ENCODE measurements around the gene PSMG4. TPM values are rescaled to one million over a fixed set of nuclear protein-coding genes. Genes with fewer than 3 reads are reported as not detected.

PSMG4 gene
- total RNA-seq, 1 experiment from 2014 or later: 35.0 TPM

GRCh38 chr6:3291346-3291745 is 32.6 kb downstream of the PSMG4 start:
- intact Hi-C loops (cut with micrococcal nuclease): no loop called here
- Histone ChIP-seq H3K9ac (ENCODE audit: low read length) (no peak overlapping the region), H3K79me2 (ENCODE audit: insufficient read depth, low read length) (no peaks in the 10 kb centered on the region), H3K27me3 (ENCODE audit: insufficient read depth, low read length) (no peaks in the 10 kb centered on the region), H3K4me1 (ENCODE audit: control insufficient read depth in 1 of 2, insufficient read depth in 2 of 2, low read length in 2 of 2) (no peaks in the 10 kb centered on the region), H3K27ac (ENCODE audit: low read depth, low read length) (no peak overlapping the region), H3K9me2 (ENCODE audit: insufficient read depth) (no peaks in the 10 kb centered on the region), H3K4me3 (replicated peaks in 1 of 2; ENCODE audit: low read depth in 1 of 2, low read length in 2 of 2) (no peak overlapping the region), H2AFZ (ENCODE audit: low read depth, low read length, poor library complexity, severe bottlenecking) (no peak overlapping the region), H3K9me3 (ENCODE audit: control insufficient read depth in 1 of 2, insufficient read depth in 1 of 2, low read depth in 1 of 2, low read length in 2 of 2) (no peaks in the 10 kb centered on the region), H3K36me3 (ENCODE audit: control insufficient read depth in 1 of 2, insufficient read depth in 2 of 2, low read length in 2 of 2) (no peaks in the 10 kb centered on the region), H4K20me1 (ENCODE audit: insufficient read depth) (no peaks in the 10 kb centered on the region), H3K4me2 (ENCODE audit: low read length) (no peak overlapping the region)
- ATAC-seq (no peak), DNase-seq (ENCODE audit: low read depth, low spot score) (no peak)
- no peak for TF ChIP-seq RAD21 (IDR thresholded peaks at IDR 0.05; ENCODE audit: low read depth)
- TF ChIP-seq SP1 (IDR thresholded peaks at IDR 0.05; ENCODE audit: low read depth): no peak
- no peak for TF ChIP-seq POLR2A (IDR thresholded peaks at IDR 0.05; ENCODE audit: borderline replicate concordance, extremely low read depth, insufficient read depth, insufficient read length)
- TF ChIP-seq, protein P1, sequence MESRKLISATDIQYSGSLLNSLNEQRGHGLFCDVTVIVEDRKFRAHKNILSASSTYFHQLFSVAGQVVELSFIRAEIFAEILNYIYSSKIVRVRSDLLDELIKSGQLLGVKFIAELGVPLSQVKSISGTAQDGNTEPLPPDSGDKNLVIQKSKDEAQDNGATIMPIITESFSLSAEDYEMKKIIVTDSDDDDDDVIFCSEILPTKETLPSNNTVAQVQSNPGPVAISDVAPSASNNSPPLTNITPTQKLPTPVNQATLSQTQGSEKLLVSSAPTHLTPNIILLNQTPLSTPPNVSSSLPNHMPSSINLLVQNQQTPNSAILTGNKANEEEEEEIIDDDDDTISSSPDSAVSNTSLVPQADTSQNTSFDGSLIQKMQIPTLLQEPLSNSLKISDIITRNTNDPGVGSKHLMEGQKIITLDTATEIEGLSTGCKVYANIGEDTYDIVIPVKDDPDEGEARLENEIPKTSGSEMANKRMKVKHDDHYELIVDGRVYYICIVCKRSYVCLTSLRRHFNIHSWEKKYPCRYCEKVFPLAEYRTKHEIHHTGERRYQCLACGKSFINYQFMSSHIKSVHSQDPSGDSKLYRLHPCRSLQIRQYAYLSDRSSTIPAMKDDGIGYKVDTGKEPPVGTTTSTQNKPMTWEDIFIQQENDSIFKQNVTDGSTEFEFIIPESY (IDR thresholded peaks at IDR 0.05; ENCODE audit: extremely low read depth, insufficient replicate concordance, low read length): no peak
- TF ChIP-seq SIN3A (IDR thresholded peaks at IDR 0.05; ENCODE audit: low read depth): no peak
- no peak for TF ChIP-seq FOSL1 (IDR thresholded peaks at IDR 0.05; ENCODE audit: low read depth)
- no peak for TF ChIP-seq CEBPB (IDR thresholded peaks at IDR 0.05; ENCODE audit: low read depth)
- TF ChIP-seq EZH2phosphoT487 (IDR thresholded peaks at IDR 0.05; ENCODE audit: borderline replicate concordance): no peak
- TF ChIP-seq CBX3 (IDR thresholded peaks at IDR 0.05; ENCODE audit: low read depth): no peak
- no peak for TF ChIP-seq ELF1 (IDR thresholded peaks at IDR 0.05; ENCODE audit: borderline replicate concordance, low read depth)
- TF ChIP-seq MAX (IDR thresholded peaks at IDR 0.05): no peak
- TF ChIP-seq EGR1 (IDR thresholded peaks at IDR 0.05; ENCODE audit: low read depth): no peak
- no peak for TF ChIP-seq ZNF274 (IDR thresholded peaks at IDR 0.05; ENCODE audit: low read depth, low read length)
- no TSS peak for BruUV-seq (replicated peaks)
- ChIA-PET POLR2A (no interaction called here), RAD21 (ENCODE audit: low non-redundant PET in 1 of 2, low total read pairs in 2 of 2, uncharacterized antibody in 2 of 2, unreplicated experiment in 2 of 2) (no interaction called here), CTCF (no interaction called here)
